ENCODE measurements around the gene UBE2U. TPM values are rescaled to one million over a fixed set of nuclear protein-coding genes. Genes with fewer than 3 reads are reported as not detected.
A peak's percentile ranks its signal among the peaks of the same experiment; 100 is the strongest.

The UBE2U gene
- not detected for total RNA-seq
- long read RNA-seq, result 0 reads

- DNase-seq, result no peak
- no peak for ATAC-seq
- intact Hi-C loops (cut with DNase I, micrococcal nuclease), result no loop called here
Measured at GRCh38 chr1:64203420-64203819, at the start of gene UBE2U. TSS of gene UBE2U (plus strand) at chr1:64203623. CDS start at chr1:64204051, 428 bp downstream.

GRCh38 chr1:64155278-64155677 lies 48.1 kb upstream of the UBE2U start:
- intact Hi-C loops (cut with DNase I, micrococcal nuclease), result no loop called here
- DNase-seq, result no peak
- ATAC-seq, result no peak

GRCh38 chr1:64161357-64161941 lies 42.0 kb upstream of the UBE2U start:
- no peak for DNase-seq
- no peak for ATAC-seq
- intact Hi-C loops (cut with DNase I, micrococcal nuclease), result no loop called here

- ATAC-seq (no peak), DNase-seq (no peak)
- intact Hi-C loops (cut with DNase I, micrococcal nuclease), result no loop called here
Measured at GRCh38 chr1:64162151-64162550, 41.3 kb upstream of the UBE2U start.

GRCh38 chr1:64162804-64163203 lies 40.6 kb upstream of the UBE2U start:
- intact Hi-C loops (cut with DNase I, micrococcal nuclease), result no loop called here
- no peak for DNase-seq
- no peak for ATAC-seq

GRCh38 chr1:64163431-64163830 lies 40.0 kb upstream of the UBE2U start:
- intact Hi-C loops (cut with DNase I, micrococcal nuclease), result no loop called here

GRCh38 chr1:64163970-64164369 lies 39.5 kb upstream of the UBE2U start:
- ATAC-seq, result no peak
- intact Hi-C loops (cut with DNase I, micrococcal nuclease), result no loop called here

More at GRCh38 chr1:64163431-64163830, 40.0 kb upstream of the UBE2U start:
- DNase-seq (no peak), ATAC-seq (no peak)

GRCh38 chr1:64166629-64167028 lies 36.8 kb upstream of the UBE2U start:
- no peak for ATAC-seq
- DNase-seq, result no peak

More at GRCh38 chr1:64163970-64164369, 39.5 kb upstream of the UBE2U start:
- DNase-seq, result no peak

GRCh38 chr1:64167176-64167575 lies 36.2 kb upstream of the UBE2U start:
- DNase-seq, result no peak
- ATAC-seq, result no peak
- intact Hi-C loops (cut with DNase I, micrococcal nuclease), result no loop called here

More at GRCh38 chr1:64166629-64167028, 36.8 kb upstream of the UBE2U start:
- intact Hi-C loops (cut with DNase I, micrococcal nuclease), result no loop called here

- ATAC-seq, result no peak
- DNase-seq, result no peak
- intact Hi-C loops (cut with DNase I, micrococcal nuclease), result no loop called here
Measured at GRCh38 chr1:64171246-64171645, 32.2 kb upstream of the UBE2U start.

- DNase-seq, result no peak
- peak; percentile 93 for ATAC-seq
- intact Hi-C loops (cut with DNase I, micrococcal nuclease), result no loop called here
Measured at GRCh38 chr1:64171797-64172281, 31.6 kb upstream of the UBE2U start.

GRCh38 chr1:64172458-64172983 lies 30.9 kb upstream of the UBE2U start:
- DNase-seq, result no peak

GRCh38 chr1:64173336-64173940 lies 30.0 kb upstream of the UBE2U start:
- DNase-seq (no peak), ATAC-seq (no peak)
- intact Hi-C loops (cut with DNase I, micrococcal nuclease), result no loop called here

More at GRCh38 chr1:64172458-64172983, 30.9 kb upstream of the UBE2U start:
- peak; percentile 68 for ATAC-seq
- intact Hi-C loops (cut with DNase I, micrococcal nuclease), result no loop called here

GRCh38 chr1:64175639-64176038 lies 27.8 kb upstream of the UBE2U start:
- no peak for ATAC-seq
- intact Hi-C loops (cut with DNase I, micrococcal nuclease), result no loop called here
- DNase-seq, result no peak

GRCh38 chr1:64176659-64177058 lies 26.8 kb upstream of the UBE2U start:
- ATAC-seq (no peak), DNase-seq (no peak)
- intact Hi-C loops (cut with DNase I, micrococcal nuclease), result no loop called here

- no peak for DNase-seq
- ATAC-seq, result no peak
Measured at GRCh38 chr1:64179588-64179987, 23.8 kb upstream of the UBE2U start.

GRCh38 chr1:64182207-64182606 lies 21.2 kb upstream of the UBE2U start:
- no peak for ATAC-seq
- intact Hi-C loops (cut with DNase I, micrococcal nuclease), result no loop called here
- DNase-seq, result no peak

More at GRCh38 chr1:64179588-64179987, 23.8 kb upstream of the UBE2U start:
- intact Hi-C loops (cut with DNase I, micrococcal nuclease), result no loop called here

- no peak for DNase-seq
- intact Hi-C loops (cut with DNase I, micrococcal nuclease), result no loop called here
- ATAC-seq, result no peak
Measured at GRCh38 chr1:64183395-64184002, 19.9 kb upstream of the UBE2U start.

GRCh38 chr1:64184003-64184440 lies 19.4 kb upstream of the UBE2U start:
- intact Hi-C loops (cut with DNase I, micrococcal nuclease), result no loop called here
- no peak for DNase-seq
- ATAC-seq, result no peak

Measured in left colon (tissue), 2 donors.